Right lung (tissue), 5 donors: Measurements from ENCODE around the gene TSPAN18. TPM values are rescaled to one million over a fixed set of nuclear protein-coding genes. Genes with fewer than 3 reads are reported as not detected.
"Not testable (repeated sequence)": the region's sequence is repeated elsewhere in the genome, so short reads cannot be mapped to it uniquely, and the experiment has no call there.

Source experiments
- DNase-seq, 2 donors: peaks; one replicate each; pipeline ENCODE4 v3.0.0-alpha.2; 2013
- polyA plus RNA-seq, 5 donors: library from polyadenylated mRNA; unstranded; fragments of 120-200 nt; gene quantifications; one replicate each; pipeline versions ENCODE4 v1.2.1 to v1.2.3, GENCODE V29; 2013; ENCODE audit warnings: inconsistent platforms in 1 of 5, low replicate concordance in 1 of 5; ENCODE audit not compliant: insufficient read length in 5 of 5, insufficient read depth in 1 of 5

TSPAN18 gene
- polyA plus RNA-seq, 5 donors = 48.9 to 74.5 (median 64.7) TPM

DNA sequence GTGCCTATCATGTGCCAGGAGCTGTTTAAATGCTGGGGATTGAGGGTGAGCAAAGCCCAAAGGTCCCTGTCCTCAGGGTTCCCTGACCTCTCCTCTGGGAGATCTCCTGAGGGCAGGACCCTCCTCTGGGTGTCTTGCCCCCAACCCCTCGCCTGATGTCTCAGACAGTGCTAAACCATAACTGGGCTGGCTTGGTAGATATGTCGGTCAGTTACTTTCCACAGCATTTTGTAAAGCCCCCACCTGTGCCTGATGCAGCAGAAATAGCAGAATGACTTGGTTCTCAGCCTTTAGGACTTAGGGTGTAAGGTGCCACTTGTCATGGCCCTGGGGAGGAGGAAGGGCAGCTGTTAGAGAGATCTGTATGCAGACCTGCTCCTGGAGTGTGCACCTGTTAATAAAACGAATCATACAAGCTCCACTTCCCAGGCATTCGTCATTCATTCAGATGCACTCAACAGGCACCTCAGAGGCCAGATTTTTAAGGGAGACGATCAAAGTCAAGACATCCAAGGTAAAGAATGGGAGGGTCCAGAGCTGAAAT, 135.9 kb downstream of the TSPAN18 start:
- DNase-seq = no peak

DNA sequence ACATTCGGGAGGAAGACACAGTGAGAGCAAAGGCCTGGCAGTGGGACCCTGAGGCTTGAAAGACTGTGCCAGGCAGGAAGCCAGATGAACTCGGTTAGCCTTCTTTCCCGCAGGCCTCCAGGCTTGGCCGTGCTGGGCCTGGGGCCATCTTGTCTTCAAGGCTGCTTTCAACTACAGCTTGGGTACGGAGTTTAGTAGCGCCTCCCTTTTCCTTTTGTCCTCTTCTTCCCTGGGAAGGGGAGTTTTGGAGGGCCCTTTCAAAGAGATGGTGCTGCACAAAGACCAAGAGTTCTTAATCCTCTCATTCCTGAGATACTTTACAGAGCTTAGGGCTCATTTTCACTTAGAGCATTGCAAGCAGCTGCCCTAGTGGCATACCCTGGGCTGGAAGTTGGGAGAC, 136.5 kb downstream of the TSPAN18 start:
- no peak for DNase-seq

DNA sequence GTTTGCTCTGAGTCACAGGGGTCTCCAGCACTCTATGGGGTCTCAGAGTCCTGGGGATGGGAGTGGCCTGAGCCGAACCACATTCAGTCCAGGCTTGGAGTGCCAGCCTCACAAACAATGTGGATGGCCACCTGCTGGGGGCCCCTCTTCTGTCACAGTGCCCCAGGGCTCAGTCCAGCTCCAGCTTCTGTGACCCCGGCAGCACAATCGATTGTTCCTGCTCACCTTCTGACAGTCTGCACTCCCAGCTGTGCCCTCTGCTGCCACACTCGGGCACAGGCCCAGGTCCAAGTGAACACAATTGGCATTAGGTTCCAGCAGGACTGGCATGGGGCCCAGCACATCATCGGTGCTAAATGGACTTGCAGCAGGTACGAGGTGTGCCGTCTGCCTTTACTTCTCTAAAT, 139.1 kb downstream of the TSPAN18 start:
- DNase-seq = no peak

DNA sequence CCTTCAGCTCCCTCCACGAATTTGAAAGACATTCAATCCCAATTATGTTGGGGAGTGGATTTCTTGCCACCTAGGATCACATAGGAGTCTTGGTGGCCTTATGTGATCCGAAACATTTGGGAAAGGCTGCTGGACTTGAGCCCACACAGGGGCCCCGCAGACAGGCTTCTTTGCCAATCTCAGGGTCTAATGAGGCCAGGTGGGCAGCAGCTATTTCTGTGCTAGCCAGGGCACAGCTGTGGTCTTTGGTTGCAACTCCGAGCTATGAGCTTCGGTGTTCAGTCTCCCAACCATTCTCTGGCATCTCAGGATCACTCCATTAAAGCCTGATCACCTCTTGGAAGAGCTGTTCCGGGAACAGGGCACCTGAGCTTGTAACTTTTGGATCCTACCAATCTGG, 139.5 kb downstream of the TSPAN18 start:
- DNase-seq = no peak

DNA sequence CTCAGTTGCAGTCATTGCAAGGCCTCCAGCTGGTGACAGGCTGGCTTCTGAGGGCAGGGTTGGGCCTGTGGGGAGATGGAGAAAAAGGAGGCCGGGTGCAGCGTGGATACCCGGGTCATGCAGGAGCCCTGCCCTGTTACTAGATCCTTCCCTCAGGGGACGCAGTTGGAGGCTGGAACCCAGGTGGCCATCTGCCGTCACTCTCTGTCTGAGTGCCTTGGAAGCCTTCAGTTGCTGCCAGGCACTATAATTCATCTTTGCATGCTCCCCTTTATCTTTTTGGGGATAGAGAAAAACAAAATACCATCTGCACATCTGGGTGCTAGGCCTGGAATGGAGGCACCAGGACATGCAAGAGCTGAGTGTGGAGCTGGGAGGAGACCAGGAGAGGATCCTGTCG, 141.3 kb downstream of the TSPAN18 start:
- DNase-seq = no peak

DNA sequence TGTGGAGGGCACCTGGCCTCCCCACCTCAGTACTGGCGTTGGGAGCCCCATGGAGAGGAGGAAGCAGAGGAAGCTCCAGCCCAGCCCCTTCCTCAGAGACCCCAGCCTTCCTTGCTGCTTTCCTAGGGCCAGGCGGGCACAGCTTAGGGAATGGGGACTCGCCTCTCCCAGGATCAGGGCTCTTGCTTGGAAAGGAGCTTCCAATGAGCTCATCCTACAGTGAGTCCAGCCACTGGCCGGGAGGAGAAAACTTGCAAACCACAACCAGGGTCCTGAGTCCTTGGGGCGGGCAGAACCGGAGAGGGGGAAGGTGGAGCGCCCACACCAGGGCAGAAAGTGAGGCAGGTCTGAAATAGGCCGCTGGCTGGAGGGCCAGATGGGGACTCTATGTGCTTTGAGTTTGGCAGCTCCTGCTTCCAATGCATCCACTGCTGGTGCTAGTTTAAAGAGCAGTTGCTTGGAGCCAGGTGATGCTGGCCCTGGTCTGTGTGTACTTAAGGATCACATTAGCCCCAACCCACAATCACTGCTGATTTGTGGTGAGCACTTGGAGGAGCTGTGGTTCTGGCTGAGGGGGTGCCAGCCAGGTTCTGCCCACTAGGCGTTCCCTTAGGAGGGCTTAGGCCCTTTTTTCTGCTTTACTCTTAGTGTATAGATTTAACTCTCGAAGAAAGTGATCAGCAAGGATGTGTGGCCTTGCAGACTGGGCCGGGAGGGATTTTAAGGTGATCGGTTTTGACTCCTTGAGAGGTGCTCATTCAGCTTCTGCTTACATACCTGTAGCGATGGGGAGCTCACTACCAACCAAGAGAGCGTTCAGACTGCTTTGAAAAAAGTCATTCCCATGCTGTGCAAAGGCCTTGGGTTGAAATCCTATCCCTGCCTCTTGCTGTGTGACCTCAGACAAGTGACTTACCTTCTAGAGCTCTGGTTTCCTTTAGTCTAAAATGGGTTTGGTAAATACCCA, 142.0 kb downstream of the TSPAN18 start:
- no peak for DNase-seq

DNA sequence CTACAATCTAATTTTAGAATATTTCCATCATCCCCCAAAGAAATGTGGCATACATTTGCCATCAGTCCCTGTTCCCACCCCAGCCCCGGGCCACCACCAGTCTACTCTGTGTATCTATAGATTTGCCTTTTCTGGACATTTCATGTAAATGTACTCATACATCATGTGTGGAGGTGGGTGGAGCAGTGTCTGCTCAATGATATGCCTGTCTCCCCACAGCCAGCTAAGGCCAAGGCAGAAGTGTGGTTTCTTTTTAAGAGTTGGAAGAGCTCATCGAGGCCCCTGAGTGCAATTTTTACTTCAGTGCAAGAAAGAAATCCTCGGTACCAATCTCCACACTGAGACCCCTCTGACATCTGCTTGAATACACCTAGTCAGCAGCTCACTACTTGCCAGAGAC, 143.4 kb downstream of the TSPAN18 start:
- no peak for DNase-seq

DNA sequence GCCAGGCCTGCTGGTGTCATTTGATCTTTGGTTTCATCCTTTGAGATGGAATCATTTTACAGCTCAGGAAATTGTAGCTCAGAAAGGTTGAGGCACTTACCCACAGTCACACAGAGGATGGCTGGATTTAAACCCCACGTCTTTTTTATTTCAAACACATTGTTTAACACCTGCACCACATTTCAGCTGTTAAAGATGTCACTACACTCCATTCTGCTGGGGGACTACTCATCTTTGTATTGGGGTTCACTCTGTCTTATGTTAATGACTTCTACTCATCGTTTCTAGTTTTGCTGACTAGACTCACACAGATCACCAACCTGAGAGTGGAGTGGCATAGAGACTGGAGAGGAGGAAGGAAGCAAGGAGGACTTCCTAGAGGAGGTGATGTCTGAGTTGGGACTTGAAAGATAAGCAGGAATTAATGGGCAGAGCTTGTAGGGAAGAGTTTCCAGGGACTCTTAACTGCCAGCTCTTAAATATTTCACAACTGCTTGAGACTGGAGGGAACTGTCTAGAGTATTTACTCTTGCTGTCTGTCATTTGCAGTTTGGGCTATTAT, 143.9 kb downstream of the TSPAN18 start:
- DNase-seq = no peak

DNA sequence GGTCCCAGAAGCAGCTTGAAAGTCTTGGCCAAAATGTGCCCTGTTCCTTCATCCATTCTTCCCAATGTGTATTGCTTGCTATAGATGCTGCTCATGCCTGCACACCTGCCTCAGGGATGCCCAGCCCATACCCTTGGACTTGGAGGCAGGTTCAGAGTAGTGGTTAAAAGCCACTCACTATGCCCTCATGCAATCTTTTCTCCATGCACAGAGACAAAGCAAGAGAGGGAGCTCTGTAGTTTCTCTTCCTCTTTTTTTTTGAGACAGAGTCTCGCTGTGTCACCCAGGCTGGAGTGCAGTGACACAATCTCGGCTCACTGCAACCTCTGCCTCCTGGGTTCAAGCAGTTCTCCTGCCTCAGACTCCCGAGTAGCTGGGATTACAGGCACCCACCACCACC, 144.9 kb downstream of the TSPAN18 start:
- not testable (repeated sequence) for DNase-seq

DNA sequence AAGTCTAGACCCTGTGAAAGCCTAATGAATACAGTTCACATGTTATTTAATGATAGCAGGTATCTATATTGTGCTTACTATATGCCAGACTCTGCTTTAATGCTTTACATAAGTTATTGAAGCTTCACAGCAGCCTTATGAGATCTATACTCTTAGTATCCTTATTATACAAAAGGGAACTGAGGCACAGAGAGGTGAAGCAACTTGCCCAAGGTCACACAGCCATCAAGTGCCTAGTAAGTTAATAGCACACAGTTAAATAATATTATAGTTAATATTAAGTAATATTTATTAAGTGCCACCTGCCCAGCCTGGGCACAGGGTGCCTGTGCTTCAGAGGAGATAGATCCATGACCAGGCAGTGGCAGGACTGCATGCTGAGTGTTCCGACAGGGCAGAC, 145.8 kb downstream of the TSPAN18 start:
- no peak for DNase-seq

DNA sequence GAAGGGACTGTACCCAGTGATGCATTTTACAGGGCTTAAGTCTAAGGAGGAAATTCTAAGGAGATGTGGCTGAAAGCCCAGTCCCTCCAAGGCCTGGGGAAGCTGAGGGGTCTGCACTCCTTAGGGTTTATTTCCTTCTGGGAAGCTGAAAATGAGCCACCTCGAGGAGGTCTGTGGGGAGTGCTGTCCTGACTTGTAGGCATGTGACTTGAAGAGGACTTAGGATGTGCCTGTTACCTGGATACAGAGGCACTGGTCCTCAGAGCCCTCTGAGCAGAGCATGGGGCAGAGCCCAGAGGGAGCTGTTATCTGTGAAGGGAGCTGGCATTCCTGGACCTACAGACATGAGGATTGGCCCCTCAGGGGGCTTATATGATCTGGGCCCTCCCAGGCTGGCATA, 146.8 kb downstream of the TSPAN18 start:
- DNase-seq = no peak

DNA sequence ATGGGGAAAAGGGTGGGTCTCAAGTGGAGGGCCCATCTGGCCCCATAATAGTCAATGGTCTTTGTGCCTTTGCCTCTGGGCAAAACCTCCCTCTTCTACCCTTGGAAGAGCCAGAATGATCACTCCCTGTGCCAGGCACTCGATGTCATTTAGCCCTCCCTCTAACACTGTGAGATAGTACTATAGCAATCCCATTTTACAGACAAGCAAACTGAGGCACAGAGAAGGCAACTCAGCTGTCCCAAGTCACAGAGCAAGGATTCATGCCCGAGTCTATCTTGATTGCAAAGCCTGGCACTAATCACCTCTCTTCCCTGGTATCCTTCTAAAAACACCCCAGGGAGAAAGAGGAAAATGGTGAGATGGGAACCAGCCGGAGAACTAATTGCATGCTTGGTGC, 147.5 kb downstream of the TSPAN18 start:
- no peak for DNase-seq

DNA sequence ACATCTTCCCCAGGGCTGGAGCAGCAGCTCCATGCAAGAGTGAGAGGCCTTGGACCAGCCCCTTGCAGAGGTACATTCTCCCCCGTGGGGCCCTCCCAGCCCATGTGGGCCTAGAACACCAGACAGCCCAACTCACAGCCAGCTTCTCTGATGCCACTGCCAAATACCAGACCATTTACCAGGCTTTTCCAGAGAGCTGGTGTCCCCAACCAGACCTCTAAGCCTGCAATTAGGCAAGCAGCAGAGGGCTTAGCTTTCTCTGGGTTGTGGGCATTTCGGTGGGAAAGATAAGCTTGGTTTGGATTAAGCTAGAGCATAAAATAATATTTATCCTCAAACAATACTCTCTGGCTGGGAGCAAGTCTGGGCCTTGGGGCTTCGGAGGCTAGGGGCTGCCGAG, 148.3 kb downstream of the TSPAN18 start:
- no peak for DNase-seq

DNA sequence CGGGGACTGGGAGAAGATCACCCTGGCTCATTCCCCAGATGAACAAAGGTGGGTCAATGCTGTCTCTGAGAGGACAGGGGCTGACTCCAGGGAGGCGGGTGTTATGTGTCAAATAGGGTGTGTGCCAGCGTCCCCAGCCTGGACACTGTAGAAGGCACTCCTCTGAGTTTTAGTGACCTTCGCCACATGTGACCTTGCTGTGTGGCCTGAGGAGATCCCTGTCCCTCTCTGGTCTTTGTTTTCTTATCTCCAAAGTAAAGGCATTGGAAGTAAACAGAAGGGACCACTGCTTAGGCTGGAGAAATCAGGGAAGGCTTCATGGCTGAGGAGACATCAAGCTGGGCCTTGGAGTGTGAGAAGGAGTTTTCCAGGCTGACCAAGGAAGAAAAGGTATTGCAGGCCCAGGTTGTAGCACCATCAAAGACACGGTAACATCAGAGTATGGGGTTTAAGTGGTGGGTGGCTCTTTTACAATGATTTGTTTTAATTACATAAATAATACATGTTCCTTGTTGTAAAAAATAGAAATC, 149.5 kb downstream of the TSPAN18 start:
- no peak for DNase-seq

DNA sequence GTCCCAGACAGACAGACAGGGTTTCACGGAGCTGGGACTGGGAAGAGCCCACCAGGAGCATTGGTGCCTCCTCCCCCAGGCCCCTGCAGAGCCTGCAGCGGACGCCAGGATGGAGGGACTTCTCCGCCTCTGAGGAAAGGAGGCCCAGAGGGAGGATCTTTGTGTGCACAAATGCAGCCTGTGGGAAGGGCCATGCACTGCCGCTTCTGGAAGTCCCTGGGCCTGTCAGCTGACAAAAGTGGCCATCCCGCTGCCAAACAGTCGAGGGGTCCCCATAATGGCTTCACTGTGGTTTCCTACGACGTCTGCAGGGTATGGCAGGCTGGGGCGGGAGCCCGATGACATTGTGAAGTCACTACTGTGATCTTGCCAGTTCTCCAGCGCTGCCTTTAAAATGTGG, 150.1 kb downstream of the TSPAN18 start:
- DNase-seq = no peak

DNA sequence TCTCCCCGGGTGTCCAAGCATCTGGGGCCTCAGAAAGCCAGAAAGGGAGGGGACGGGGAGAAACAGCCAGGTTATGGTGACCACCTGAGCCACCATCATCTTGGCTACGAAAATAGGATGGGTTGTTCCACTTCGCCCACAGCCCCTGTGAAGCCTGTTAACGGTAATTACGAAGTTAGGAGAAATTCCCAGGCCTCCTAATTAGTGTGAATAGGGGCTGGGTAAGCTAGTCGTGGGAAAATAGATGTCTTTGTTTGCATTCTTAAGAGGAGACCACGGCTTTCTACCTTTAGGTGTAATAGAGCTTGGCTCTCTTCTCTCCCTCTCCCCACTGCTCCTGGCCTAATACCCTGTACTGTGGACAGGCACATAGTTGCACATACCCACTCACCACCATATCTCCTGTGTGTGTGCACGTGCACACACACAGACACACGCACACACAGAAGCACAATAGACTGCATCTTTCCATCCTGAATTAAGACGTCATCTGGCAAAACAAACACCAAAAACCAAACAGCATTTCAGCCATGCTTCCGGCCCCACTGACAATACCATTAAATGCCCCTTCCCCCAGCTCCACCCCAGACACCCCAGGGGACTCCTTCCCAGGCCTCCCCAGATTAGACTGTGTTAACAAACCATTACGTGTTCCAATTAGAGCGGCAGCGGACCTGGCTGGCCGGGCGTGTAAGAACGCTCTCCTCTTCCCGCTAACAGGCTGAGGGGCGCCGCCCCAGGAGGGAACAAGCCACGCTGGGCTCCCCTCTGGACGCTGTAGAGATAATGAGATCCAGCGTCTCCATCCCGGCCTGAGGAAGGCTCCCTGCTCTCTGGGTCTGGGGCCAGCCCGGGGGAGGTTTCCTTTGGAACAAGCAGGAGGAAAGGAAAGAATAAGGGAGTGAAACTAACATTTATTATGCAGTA, 151.1 kb downstream of the TSPAN18 start:
- DNase-seq = no peak

DNA sequence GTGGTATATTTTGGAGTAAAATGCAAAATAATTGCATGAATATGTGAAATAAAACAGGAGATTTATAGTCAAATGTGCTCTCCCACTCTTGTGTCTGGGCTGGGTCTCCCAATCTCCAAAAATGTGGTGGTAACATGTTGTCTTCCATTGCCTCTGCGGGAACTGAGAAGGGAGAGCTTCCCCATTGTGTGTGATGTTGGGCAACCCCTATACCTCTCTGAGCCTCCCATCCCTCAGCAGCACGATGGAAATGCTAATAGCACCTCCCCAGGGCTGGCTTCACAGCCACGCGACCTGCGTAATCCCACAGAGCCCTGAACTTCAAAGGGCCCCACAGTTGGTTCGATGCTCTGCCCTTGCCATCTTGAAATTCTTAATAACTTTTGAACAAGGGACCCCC, 151.9 kb downstream of the TSPAN18 start:
- DNase-seq = no peak

DNA sequence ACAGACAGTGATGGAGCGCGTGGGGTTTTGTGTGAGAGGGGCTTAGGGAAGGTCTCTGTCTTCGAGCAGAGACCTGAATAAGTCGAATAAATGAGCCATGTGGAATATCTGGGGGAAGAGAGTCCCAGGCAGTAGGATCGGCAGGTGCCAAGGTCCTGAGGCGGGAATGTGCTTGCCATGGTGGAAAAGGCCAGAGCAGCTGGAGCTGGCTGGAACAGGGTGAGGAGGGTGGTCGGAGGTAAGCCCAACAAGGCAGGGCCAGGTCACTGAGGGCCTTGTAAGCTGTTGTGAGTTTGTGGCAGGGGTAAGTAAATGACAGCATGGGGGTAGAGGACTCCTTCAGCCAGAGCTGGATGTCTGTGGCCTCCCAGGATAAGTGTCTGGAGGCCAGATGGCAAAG, 152.7 kb downstream of the TSPAN18 start:
- no peak for DNase-seq

DNA sequence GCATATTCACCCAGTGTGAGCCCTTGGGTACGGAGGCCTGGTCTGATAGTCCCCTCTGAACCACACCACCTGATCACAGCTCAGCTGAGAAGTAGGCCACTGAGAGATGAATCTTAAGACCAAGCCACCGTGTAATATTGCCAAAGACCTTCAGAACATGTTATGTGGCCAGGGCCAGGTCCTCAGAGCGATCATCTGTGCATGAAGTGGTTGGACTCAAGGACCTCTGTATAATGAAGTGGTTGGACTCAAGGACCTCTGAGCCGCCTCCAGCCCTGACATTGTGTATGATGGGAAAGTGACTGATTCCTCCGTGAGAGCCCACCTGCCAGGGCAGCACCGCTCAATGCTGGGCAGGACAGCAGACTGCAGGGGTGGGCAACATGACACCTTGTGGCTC, 153.7 kb downstream of the TSPAN18 start:
- DNase-seq = no peak

DNA sequence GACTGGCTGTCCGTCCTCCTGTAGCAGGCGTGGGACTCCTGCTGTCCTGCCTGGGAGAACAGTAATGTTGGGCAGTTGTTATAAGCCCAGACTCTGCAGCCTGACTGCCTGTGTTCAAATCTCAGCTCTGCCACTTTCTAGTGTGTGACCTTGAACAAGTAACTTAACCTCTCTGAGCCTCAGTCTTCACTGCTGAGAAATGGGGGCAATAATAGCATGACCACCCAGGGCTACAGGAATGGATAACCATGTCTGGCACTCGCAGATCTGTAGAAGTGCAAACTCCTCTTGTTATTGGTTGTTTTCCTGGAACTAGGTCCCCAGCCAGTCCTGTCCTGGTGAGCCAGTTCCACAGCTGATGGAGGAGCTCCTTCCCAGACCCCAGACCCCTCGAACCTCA, 154.2 kb downstream of the TSPAN18 start:
- no peak for DNase-seq

DNA sequence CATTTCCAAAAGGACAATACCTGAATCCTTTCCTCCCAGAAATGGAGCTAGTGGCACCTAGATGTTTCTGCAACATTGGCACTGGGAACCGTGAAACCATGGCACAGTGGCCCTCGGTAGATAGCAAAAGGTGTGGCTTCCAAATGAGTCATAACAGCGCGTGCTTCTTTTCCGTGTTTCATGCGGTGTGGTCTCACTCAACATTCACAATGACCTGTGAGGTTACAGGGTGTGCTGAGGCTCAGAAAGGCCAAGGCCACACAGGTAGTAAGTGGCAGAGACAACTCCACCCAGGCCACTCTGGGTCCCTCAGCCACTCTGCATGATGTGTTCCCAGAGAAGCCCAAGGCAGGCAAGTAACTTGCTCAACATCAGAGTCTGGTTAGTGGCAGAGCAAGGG, 156.5 kb downstream of the TSPAN18 start:
- DNase-seq = no peak

DNA sequence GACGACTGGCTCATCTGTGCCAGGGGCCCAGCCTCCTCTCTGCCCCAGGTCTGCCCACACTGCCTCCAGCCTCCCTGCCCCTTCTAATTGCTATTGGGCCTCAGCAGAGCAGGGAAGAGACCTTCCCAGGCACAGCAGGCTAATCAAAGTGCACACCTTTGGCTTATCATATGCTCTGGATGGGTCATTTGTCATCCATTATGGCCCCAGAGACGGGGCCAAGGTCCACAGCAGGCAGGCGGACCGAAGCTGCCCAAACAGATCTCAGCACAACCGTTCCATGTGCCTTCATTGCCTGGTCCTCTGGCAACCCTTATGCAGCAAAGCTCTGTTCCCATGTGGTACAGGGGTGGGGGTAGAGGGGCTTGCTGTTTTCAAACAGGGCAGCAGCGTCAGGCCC, 157.3 kb downstream of the TSPAN18 start:
- no peak for DNase-seq
